B cell (primary cell): Measurements from ENCODE around the gene LDLRAD3. TPM values are rescaled to one million over a fixed set of nuclear protein-coding genes. Genes with fewer than 3 reads are reported as not detected.

Experiments used
- ATAC-seq: fragments of 200-7000 bp; cut with Tn5 transposase; one replicate; pipeline ENCODE4 v1.10.0; 2021; ENCODE audit warnings: low read depth, mild to moderate bottlenecking, moderate number of reproducible peaks, moderate library complexity
- CTCF ChIA-PET: fragments of 350-600 bp; sonication (Branson Sonifier 250); formaldehyde crosslinking; loops from one replicate; lab custom pipeline; 2021; ENCODE audit warnings: antibody characterized with exemption, inconsistent platforms; lab: Charles Lee
- POLR2A ChIA-PET: fragments of 350-600 bp; sonication (Branson Sonifier 250); formaldehyde crosslinking; loops from one replicate; lab custom pipeline; 2021; ENCODE audit warnings: antibody characterized with exemption; lab: Charles Lee
- DNase-seq: peaks from one replicate; pipeline ENCODE4 v3.0.0; 2013
- H2AFZ ChIP-seq: 2 replicates; pipeline ENCODE4 v1.6.1; 2012; ENCODE audit warnings: mild to moderate bottlenecking, low read depth, low read length; ENCODE audit not compliant: insufficient read depth, poor library complexity, severe bottlenecking
- H3K27ac ChIP-seq, 2 donors: 1 replicate in 1 of 2; 2 replicates in 1 of 2; pipeline ENCODE4 v1.5.1; 2012 to 2013; ENCODE audit warnings: low read length in 2 of 2, mild to moderate bottlenecking in 2 of 2, moderate library complexity in 1 of 2
- H3K27me3 ChIP-seq, 4 experiments: fragments of 200-600 bp in 1 of 4; sonication (generic) in 1 of 4; replicated peaks in 1 of 4; 1 replicate in 2 of 4; 2 replicates in 2 of 4; pipeline versions ENCODE4 v1.6.1 to v1.7.0; 2013 to 2016; ENCODE audit warnings: low read length in 3 of 4, mild to moderate bottlenecking in 2 of 4, mixed read lengths in 1 of 4, moderate library complexity in 1 of 4; ENCODE audit not compliant: insufficient read depth in 4 of 4, control insufficient read depth in 3 of 4; ENCODE audit errors: control extremely low read depth in 1 of 4
- H3K36me3 ChIP-seq, 2 experiments: replicated peaks in 1 of 2; 1 replicate in 1 of 2; 2 replicates in 1 of 2; pipeline versions ENCODE4 v1.6.1 to v1.7.1; 2013; ENCODE audit warnings: low read length in 1 of 2; ENCODE audit not compliant: insufficient read depth in 2 of 2, control insufficient read depth in 1 of 2; ENCODE audit errors: control extremely low read depth in 1 of 2, extremely low read depth in 1 of 2
- H3K4me1 ChIP-seq, 2 donors: fragments of 200-600 bp in 1 of 2; sonication (generic) in 1 of 2; 1 replicate in 1 of 2; 2 replicates in 1 of 2; pipeline versions ENCODE4 v1.5.1 to v1.6.1; 2013 to 2017; ENCODE audit warnings: low read length in 2 of 2; ENCODE audit not compliant: control insufficient read depth in 2 of 2, insufficient read depth in 2 of 2
- H3K4me2 ChIP-seq: replicated peaks from 2 replicates; pipeline ENCODE3; 2012; ENCODE audit warnings: mild to moderate bottlenecking, low read depth, low read length; ENCODE audit not compliant: poor library complexity, severe bottlenecking
- H3K4me3 ChIP-seq, 5 experiments: fragments of 200-600 bp in 1 of 5; sonication (generic) in 1 of 5; 1 replicate in 3 of 5; 2 replicates in 2 of 5; pipeline versions ENCODE4 v1.5.1 to v1.7.0; 2011 to 2016; ENCODE audit warnings: low read length in 4 of 5, mild to moderate bottlenecking in 4 of 5, low read depth in 2 of 5, control low read depth in 1 of 5, moderate library complexity in 1 of 5; ENCODE audit not compliant: insufficient read depth in 1 of 5; ENCODE audit errors: control extremely low read depth in 1 of 5, extremely low read depth in 1 of 5
- H3K79me2 ChIP-seq: fragments of 200-600 bp; sonication (generic); one replicate; pipeline ENCODE4 v1.6.0; 2016; ENCODE audit warnings: low read length; ENCODE audit not compliant: control insufficient read depth, insufficient read depth
- H3K9ac ChIP-seq: fragments of 200-600 bp; sonication (generic); 2 replicates; pipeline ENCODE4 v1.6.1; 2017; ENCODE audit warnings: mild to moderate bottlenecking, low read length, moderate library complexity
- H3K9me3 ChIP-seq, 3 donors: one replicate each; pipeline versions ENCODE4 v1.6.1 to v1.7.1; 2013; ENCODE audit warnings: low read length in 2 of 3; ENCODE audit not compliant: control insufficient read depth in 2 of 3, insufficient read depth in 1 of 3; ENCODE audit errors: control extremely low read depth in 1 of 3
- H4K20me1 ChIP-seq: 2 replicates; pipeline ENCODE4 v1.6.0; 2012; ENCODE audit warnings: mild to moderate bottlenecking, low read length; ENCODE audit not compliant: insufficient read depth, control insufficient read depth, poor library complexity, severe bottlenecking
- H3K27ac Mint-ChIP-seq: one replicate; pipeline ENCODE4 v1.8.0; 2021; ENCODE audit warnings: mixed read lengths
- H3K27me3 Mint-ChIP-seq: one replicate; pipeline ENCODE4 v1.8.0; 2021; ENCODE audit warnings: mixed read lengths
- H3K4me1 Mint-ChIP-seq: one replicate; pipeline ENCODE4 v1.8.0; 2021; ENCODE audit warnings: mixed read lengths
- H3K4me3 Mint-ChIP-seq: one replicate; pipeline ENCODE4 v1.8.0; 2021; ENCODE audit warnings: mixed read lengths
- H3K9me3 Mint-ChIP-seq: one replicate; pipeline ENCODE4 v1.8.0; 2022; ENCODE audit warnings: mixed read lengths; ENCODE audit not compliant: insufficient read depth
- CTCF ChIP-seq: fragments of 200-600 bp; IDR thresholded peaks from one replicate; pipeline ENCODE4 v1.8.0; 2022; ENCODE audit warnings: antibody characterized with exemption, mild to moderate bottlenecking
- EZH2 ChIP-seq: IDR thresholded peaks from 2 replicates; pipeline ENCODE4 v1.6.1; 2012; ENCODE audit warnings: borderline replicate concordance, low read depth, mild to moderate bottlenecking, moderate library complexity, low read length; ENCODE audit not compliant: insufficient read depth, poor library complexity, severe bottlenecking
- WGBS: methylation state at CpG from one replicate; pipeline ENCODE4 v1.1.5; 2013; ENCODE audit warnings: missing lambda C conversion rate; ENCODE audit not compliant: insufficient coverage; 5-methylcytosine and 5-hydroxymethylcytosine counted together
- intact Hi-C: fragments of 100-400 bp; cut with micrococcal nuclease; formaldehyde crosslinking; loops from one replicate; pipeline ENCODE4 v1.10.0; 2022
- polyA plus RNA-seq: library from polyadenylated mRNA; depleted of rRNA; stranded (reverse); fragments of >200 nt; gene quantifications from 2 replicates; pipeline ENCODE4 v1.2.3, GENCODE V29; 2012
- total RNA-seq, 2 donors: library from RNA; stranded (reverse); fragments of 120-200 nt in 1 of 2; gene quantifications; 1 replicate in 1 of 2; 2 replicates in 1 of 2; pipeline versions ENCODE4 v1.2.3 to v1.2.4, GENCODE V29; 2013 to 2022

Gene LDLRAD3
- total and polyA plus RNA-seq, 2 donors (not counting 1 experiment from before 2014, with no cell fraction given) = 0.01 TPM; not detected in 1

GRCh38 chr11:35916270-35916669, 27.6 kb upstream of the LDLRAD3 start:
- H3K4me2 ChIP-seq = no peak overlapping the region
- no peak for DNase-seq

GRCh38 chr11:35917676-35918075, 26.2 kb upstream of the LDLRAD3 start:
- Mint-ChIP-seq H3K27me3 (peaks cover 15% of the 10 kb centered on the region), H3K4me1 (no peaks in the 10 kb centered on the region), H3K4me3 (no peak overlapping the region), H3K27ac (no peak overlapping the region), H3K9me3 (no peaks in the 10 kb centered on the region)
- H3K79me2 ChIP-seq = no peaks in the 10 kb centered on the region
- H3K4me2 ChIP-seq = no peak overlapping the region
- no peak overlapping the region for H3K9ac ChIP-seq
- TF ChIP-seq EZH2 (no peak), CTCF (no peak)
- H3K4me1 ChIP-seq = no peaks in the 10 kb centered on the region
- H4K20me1 ChIP-seq = no peaks in the 10 kb centered on the region
- intact Hi-C loops = no loop called here
- WGBS = 90% methylated on average over 4 of the region's 4 CpGs
- ChIA-PET CTCF (no interaction called here), POLR2A (no interaction called here)
- no peaks in the 10 kb centered on the region for H3K9me3 ChIP-seq
- H3K27ac ChIP-seq = no peak overlapping the region
- no peak for ATAC-seq
- no peak for DNase-seq
- H3K27me3 ChIP-seq = no peaks in the 10 kb centered on the region
- H2AFZ ChIP-seq = no peak overlapping the region
- no peaks in the 10 kb centered on the region for H3K36me3 ChIP-seq
- no peak overlapping the region for H3K4me3 ChIP-seq

More at GRCh38 chr11:35916270-35916669, 27.6 kb upstream of the LDLRAD3 start:
- Histone ChIP-seq H2AFZ (no peak overlapping the region), H3K36me3 (no peaks in the 10 kb centered on the region), H3K79me2 (no peaks in the 10 kb centered on the region), H4K20me1 (no peaks in the 10 kb centered on the region), H3K4me1 (no peaks in the 10 kb centered on the region), H3K4me3 (no peak overlapping the region), H3K27me3 (no peaks in the 10 kb centered on the region), H3K27ac (no peak overlapping the region), H3K9ac (no peak overlapping the region), H3K9me3 (no peaks in the 10 kb centered on the region)
- intact Hi-C loops = no loop called here
- Mint-ChIP-seq H3K4me1 (no peaks in the 10 kb centered on the region), H3K27ac (no peak overlapping the region), H3K9me3 (no peaks in the 10 kb centered on the region), H3K27me3 (peaks cover 21% of the 10 kb centered on the region), H3K4me3 (no peak overlapping the region)
- CTCF ChIA-PET = no interaction called here
- no peak for ATAC-seq
- no CpG with 5 or more reads among the region's 1 CpG for WGBS
- TF ChIP-seq EZH2 (no peak), CTCF (no peak)
- POLR2A ChIA-PET = no interaction called here
